ENCODE results near the gene MPV17.
"Not testable (repeated sequence)": the region's sequence is repeated elsewhere in the genome, so short reads cannot be mapped to it uniquely, and the experiment has no call there.

The MPV17 gene

GRCh38 chr2:27296481-27296880 lies 26.4 kb downstream of the MPV17 start:
- no peak for DNase-seq

- no peak for DNase-seq
These were observed 28.0 kb downstream of the MPV17 start for GRCh38 chr2:27294928-27295327.

- DNase-seq, result no peak
These were observed 31.0 kb downstream of the MPV17 start for GRCh38 chr2:27291865-27292264.

- no peak for DNase-seq
These were observed 32.3 kb downstream of the MPV17 start for GRCh38 chr2:27290549-27290948.

- DNase-seq, result no peak
These were observed 34.3 kb downstream of the MPV17 start for GRCh38 chr2:27288610-27289009.

GRCh38 chr2:27285481-27285880 lies 37.4 kb downstream of the MPV17 start:
- DNase-seq, result no peak

- no peak for DNase-seq
These were observed 37.9 kb downstream of the MPV17 start for GRCh38 chr2:27284996-27285395.

- no peak for DNase-seq
These were observed 40.0 kb downstream of the MPV17 start for GRCh38 chr2:27282892-27283291.

- no peak for DNase-seq
These were observed 40.9 kb downstream of the MPV17 start, which contains the start of gene TRIM54 for GRCh38 chr2:27281855-27282559. Gene TRIM54 (plus strand): TSS chr2:27282429. CDS start chr2:27282732, 303 bp downstream.

- no peak for DNase-seq
These were observed 41.5 kb downstream of the MPV17 start for GRCh38 chr2:27281442-27281841.

GRCh38 chr2:27280826-27281225 lies 42.1 kb downstream of the MPV17 start:
- DNase-seq, result no peak

- DNase-seq, result no peak
These were observed 44.9 kb downstream of the MPV17 start for GRCh38 chr2:27278010-27278409.

GRCh38 chr2:27275211-27276150 lies 47.4 kb downstream of the MPV17 start, which contains the start of gene DNAJC5G:
Gene DNAJC5G (plus strand): TSS chr2:27275433. CDS start chr2:27276729, 1,296 bp downstream.
- DNase-seq, result no peak

- not testable (repeated sequence) for DNase-seq
These were observed 50.1 kb downstream of the MPV17 start for GRCh38 chr2:27272537-27273522.

- DNase-seq, result no peak
These were observed 51.1 kb downstream of the MPV17 start for GRCh38 chr2:27271631-27272340.

- DNase-seq, result no peak
These were observed 52.2 kb downstream of the MPV17 start for GRCh38 chr2:27270670-27271069.

GRCh38 chr2:27270131-27270530 lies 52.8 kb downstream of the MPV17 start:
- no peak for DNase-seq

- DNase-seq, result not testable (repeated sequence)
These were observed 54.6 kb downstream of the MPV17 start for GRCh38 chr2:27268296-27268695.

GRCh38 chr2:27265536-27265870 lies 57.4 kb downstream of the MPV17 start:
- no peak for DNase-seq

GRCh38 chr2:27264753-27265535 lies 58.0 kb downstream of the MPV17 start:
- DNase-seq, result peak; percentile 19

- no peak for DNase-seq
These were observed 58.6 kb downstream of the MPV17 start for GRCh38 chr2:27264253-27264752.

Measured in NCI-H774 (cell line).